GM18505 (cell line): ENCODE data around the gene TAPT1.
A peak's percentile ranks its signal among the peaks of the same experiment; 100 is the strongest.

ENCODE experiments used
- ATAC-seq: cut with Tn5 transposase; IDR thresholded peaks from one replicate; pipeline ENCODE4 v1.9.1; 2021; ENCODE audit not compliant: unreplicated experiment
- POLR2A ChIP-seq: IDR thresholded peaks from 4 replicates; pipeline ENCODE4 v1.6.1; 2011; ENCODE audit warnings: borderline replicate concordance; ENCODE audit not compliant: insufficient read depth, insufficient read length; ENCODE audit errors: extremely low read depth

Gene TAPT1

GRCh38 chr4:16233569-16234177 is 7.4 kb upstream of the TAPT1 start:
- no peak for TF ChIP-seq POLR2A
- ATAC-seq: no peak

GRCh38 chr4:16231570-16232245 is 5.4 kb upstream of the TAPT1 start:
- ATAC-seq: no peak
- TF ChIP-seq POLR2A: no peak

- TF ChIP-seq POLR2A: no peak
- ATAC-seq: no peak
Observed at GRCh38 chr4:16230308-16230707, 4.0 kb upstream of the TAPT1 start.

GRCh38 chr4:16229604-16230003 is 3.3 kb upstream of the TAPT1 start:
- TF ChIP-seq POLR2A: no peak
- ATAC-seq: no peak

- no peak for TF ChIP-seq POLR2A
- ATAC-seq: no peak
Observed at GRCh38 chr4:16227462-16227868, 1.2 kb upstream of the TAPT1 start.

- ATAC-seq: peak; percentile 39
- TF ChIP-seq POLR2A: no peak
Observed at GRCh38 chr4:16226816-16227461, 668 bp upstream of the TAPT1 start.

GRCh38 chr4:16225167-16225862 is 956 bp downstream of the TAPT1 start:
- ATAC-seq: no peak
- no peak for TF ChIP-seq POLR2A

- no peak for TF ChIP-seq POLR2A
- no peak for ATAC-seq
Observed at GRCh38 chr4:16224264-16225166, 1.8 kb downstream of the TAPT1 start.

GRCh38 chr4:16222957-16223527 is 3.2 kb downstream of the TAPT1 start:
- no peak for ATAC-seq
- no peak for TF ChIP-seq POLR2A

GRCh38 chr4:16218950-16219349 is 7.3 kb downstream of the TAPT1 start:
- TF ChIP-seq POLR2A: no peak
- no peak for ATAC-seq

GRCh38 chr4:16217300-16218051 is 8.8 kb downstream of the TAPT1 start:
- TF ChIP-seq POLR2A: no peak
- ATAC-seq: peak; percentile 79

- no peak for TF ChIP-seq POLR2A
- no peak for ATAC-seq
Observed at GRCh38 chr4:16213121-16213520, 13.2 kb downstream of the TAPT1 start.
